ENCODE data around the gene CSF1. TPM values are rescaled to one million over a fixed set of nuclear protein-coding genes. Genes with fewer than 3 reads are reported as not detected.

CSF1 gene
- polyA plus RNA-seq, 1 of the 3 experiments (the other 2 are of a cell fraction): 31.9 TPM

GRCh38 chr1:109928591-109929111 lies 18.0 kb downstream of the CSF1 start:
- H3K4me1 ChIP-seq (ENCODE audit: control insufficient read depth in 1 of 2, insufficient read depth in 2 of 2, low read depth in 1 of 2, low read length in 1 of 2): peaks cover 0 to 37% of the 10 kb centered on the region in 2 experiments; a peak in 1 of 4 replicates
- no peaks in the 10 kb centered on the region for H4K20me1 ChIP-seq (ENCODE audit: insufficient read depth)
- DNase-seq: no peak
- H2AFZ ChIP-seq (ENCODE audit: low read depth): no peak overlapping the region
- H3K79me2 ChIP-seq (ENCODE audit: insufficient read depth): no peaks in the 10 kb centered on the region
- no peaks in the 10 kb centered on the region for H3K9me2 ChIP-seq
- H3K9me3 ChIP-seq: no peaks in the 10 kb centered on the region
- H3F3A ChIP-seq (replicated peaks; ENCODE audit: insufficient read depth): no peaks in the 10 kb centered on the region
- H3K27me3 ChIP-seq (ENCODE audit: insufficient read depth): no peaks in the 10 kb centered on the region
- H3K36me3 ChIP-seq (replicated peaks in 1 of 2; ENCODE audit: control insufficient read depth in 1 of 2, insufficient read depth in 2 of 2, low read length in 1 of 2): peaks cover 7 to 25% of the 10 kb centered on the region in 2 experiments
- H3K9ac ChIP-seq: no peak overlapping the region
- no peak overlapping the region for H3K4me2 ChIP-seq
- 65% methylated on average over 7 of the region's 8 CpGs for WGBS (ENCODE audit: low lambda C conversion rate)
- POLR2A ChIA-PET: no interaction called here
- no peak overlapping the region for H3K4me3 ChIP-seq (ENCODE audit: low read depth in 2 of 2, low read length in 1 of 2)
- TF ChIP-seq TEAD4 (IDR thresholded peaks at IDR 0.05; ENCODE audit: borderline replicate concordance, insufficient read depth) (0 out of 2 replicates have a peak, but pooled peaks have one; percentile 43), NFIC (IDR thresholded peaks at IDR 0.05; ENCODE audit: borderline replicate concordance) (0 out of 2 replicates have a peak, but pooled peaks have one; percentile 13), GATA2 (CRISPR knock-in tag; IDR thresholded peaks at IDR 0.05) (no peak)
- peak overlapping the region; percentile 3 to 65; a peak in 3 of 4 replicates for H3K27ac ChIP-seq (ENCODE audit: low read depth in 2 of 2, low read length in 1 of 2)
- CTCF ChIA-PET: interaction anchor here (1.1 kb wide), 1 partner anchor 43 kb away, joined by 3 read pairs; no protein-coding TSS in a partner anchor

GRCh38 chr1:109929170-109929569 lies 18.5 kb downstream of the CSF1 start:
- CTCF ChIA-PET: no interaction called here
- no peak overlapping the region for H3K9ac ChIP-seq
- TF ChIP-seq FOXM1 (IDR thresholded peaks at IDR 0.05; ENCODE audit: low read depth) (no peak), TEAD4 (IDR thresholded peaks at IDR 0.05; ENCODE audit: borderline replicate concordance, insufficient read depth) (no peak), IRF3 (IDR thresholded peaks at IDR 0.05; ENCODE audit: low read depth, low read length) (no peak), ZBTB33 (IDR thresholded peaks at IDR 0.05; ENCODE audit: borderline replicate concordance, low read depth) (no peak), USF2 (IDR thresholded peaks at IDR 0.05; ENCODE audit: borderline replicate concordance, low read depth, low read length) (no peak), PBX3 (IDR thresholded peaks at IDR 0.05) (no peak), TAF1 (IDR thresholded peaks at IDR 0.05; ENCODE audit: borderline replicate concordance, low read depth, low read length) (no peak), GABPA (IDR thresholded peaks at IDR 0.05; ENCODE audit: low read depth) (no peak)

More at GRCh38 chr1:109929170-109929569, 18.5 kb downstream of the CSF1 start:
- H3K27me3 ChIP-seq (ENCODE audit: insufficient read depth): no peaks in the 10 kb centered on the region
- 100% methylated on average over 8 of the region's 11 CpGs for WGBS (ENCODE audit: low lambda C conversion rate)
- H3F3A ChIP-seq (replicated peaks; ENCODE audit: insufficient read depth): no peaks in the 10 kb centered on the region
- H3K4me2 ChIP-seq: no peak overlapping the region
- H3K9me2 ChIP-seq: no peaks in the 10 kb centered on the region
- no peak for DNase-seq
- H3K4me3 ChIP-seq (ENCODE audit: low read depth in 2 of 2, low read length in 1 of 2): no peak overlapping the region
- peaks cover 0 to 37% of the 10 kb centered on the region in 2 experiments; a peak in 2 of 4 replicates for H3K4me1 ChIP-seq (ENCODE audit: control insufficient read depth in 1 of 2, insufficient read depth in 2 of 2, low read depth in 1 of 2, low read length in 1 of 2)
- no peaks in the 10 kb centered on the region for H3K79me2 ChIP-seq (ENCODE audit: insufficient read depth)
- POLR2A ChIA-PET: no interaction called here
- H3K36me3 ChIP-seq (replicated peaks in 1 of 2; ENCODE audit: control insufficient read depth in 1 of 2, insufficient read depth in 2 of 2, low read length in 1 of 2): peaks cover 7 to 25% of the 10 kb centered on the region in 2 experiments
- no peaks in the 10 kb centered on the region for H4K20me1 ChIP-seq (ENCODE audit: insufficient read depth)
- no peaks in the 10 kb centered on the region for H3K9me3 ChIP-seq
- H3K27ac ChIP-seq (ENCODE audit: low read depth in 2 of 2, low read length in 1 of 2): peak overlapping the region in 1 of 2 experiments; percentile 22; a peak in 1 of 4 replicates
- H2AFZ ChIP-seq (ENCODE audit: low read depth): no peak overlapping the region

Data from SK-N-SH (cell line).